ENCODE measurements around the gene USP17L11.
A peak's percentile ranks its signal among the peaks of the same experiment; 100 is the strongest.
"Not testable (repeated sequence)": the region's sequence is repeated elsewhere in the genome, so short reads cannot be mapped to it uniquely, and the experiment has no call there.

USP17L11 gene

DNA sequence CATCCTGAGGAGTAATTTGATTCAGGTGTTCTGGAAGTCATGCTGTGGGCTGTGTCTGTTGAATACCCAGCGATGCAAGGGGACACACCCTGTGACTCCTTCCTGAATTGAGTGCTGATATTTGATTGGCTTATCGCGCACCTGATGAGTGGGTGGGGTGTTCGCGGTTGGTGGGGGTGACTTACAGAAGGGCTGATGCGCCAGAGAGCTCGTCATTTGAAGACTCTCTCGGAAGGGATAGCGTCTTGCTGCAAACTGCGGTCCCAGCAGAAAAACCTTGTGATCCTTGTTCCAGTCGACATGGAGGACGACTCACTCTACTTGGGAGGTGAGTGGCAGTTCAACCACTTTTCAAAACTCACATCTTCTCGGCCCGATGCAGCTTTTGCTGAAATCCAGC lies at the start of gene USP17L11:
TSS of gene USP17L11 (plus strand) at position 301 of the 400 bp plus-strand sequence. CDS start at position 301, 0 bp downstream.
- not testable (repeated sequence) for DNase-seq

- peak in 2 of 6 experiments; percentile 38 to 42 for DNase-seq
These were observed 49.2 kb upstream of the USP17L11 start for GRCh38 chr4:9165990-9166389.

DNA sequence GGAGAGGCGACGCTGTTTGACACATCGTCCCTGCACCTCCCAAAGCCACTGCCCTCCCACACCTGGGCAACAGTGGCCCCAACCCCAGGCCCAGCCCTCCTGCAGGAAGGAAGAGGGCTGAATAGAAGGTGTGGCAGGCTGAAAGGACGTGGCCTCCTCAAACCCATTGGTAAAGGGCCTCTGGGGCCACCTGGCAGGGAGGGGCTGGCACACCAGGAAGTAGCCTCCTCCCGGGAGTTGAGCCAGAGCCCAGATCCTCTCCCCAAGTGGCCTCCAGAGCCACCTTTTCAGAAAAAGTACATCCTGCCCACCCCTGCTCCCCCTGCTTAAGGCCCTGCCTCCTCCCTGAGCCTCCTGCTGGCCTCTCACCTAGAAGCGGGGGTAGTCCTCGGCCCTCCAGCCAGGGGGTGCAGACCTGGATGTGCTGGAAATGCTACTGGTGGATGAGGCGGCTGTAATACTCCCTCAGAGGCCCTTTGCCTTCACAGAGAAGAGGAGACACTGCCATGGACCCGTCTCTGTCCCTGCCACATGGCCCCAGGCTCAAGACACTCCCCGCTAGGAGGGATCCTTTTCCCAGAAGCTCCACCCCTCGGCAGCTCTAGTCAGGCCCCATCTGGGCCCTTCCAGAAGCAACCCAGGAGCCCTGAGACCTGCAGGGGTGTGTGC lies 45.3 kb upstream of the USP17L11 start, which contains the start of gene FAM90A26:
TSS of gene FAM90A26 (plus strand) at position 619 of the 669 bp plus-strand sequence. CDS start 2,764 bp downstream, outside the sequence.
- not testable (repeated sequence) for DNase-seq

- DNase-seq: not testable (repeated sequence)
These were observed 4.8 kb upstream of the USP17L11 start, which contains the start of gene USP17L10 for GRCh38 chr4:9210357-9210756. Gene USP17L10, plus strand, starts transcription at chr4:9210657. Its CDS starts 0 bp downstream, at chr4:9210657.

- DNase-seq: not testable (repeated sequence)
These were observed 504 bp upstream of the USP17L11 start for GRCh38 chr4:9214701-9215100.

DNA sequence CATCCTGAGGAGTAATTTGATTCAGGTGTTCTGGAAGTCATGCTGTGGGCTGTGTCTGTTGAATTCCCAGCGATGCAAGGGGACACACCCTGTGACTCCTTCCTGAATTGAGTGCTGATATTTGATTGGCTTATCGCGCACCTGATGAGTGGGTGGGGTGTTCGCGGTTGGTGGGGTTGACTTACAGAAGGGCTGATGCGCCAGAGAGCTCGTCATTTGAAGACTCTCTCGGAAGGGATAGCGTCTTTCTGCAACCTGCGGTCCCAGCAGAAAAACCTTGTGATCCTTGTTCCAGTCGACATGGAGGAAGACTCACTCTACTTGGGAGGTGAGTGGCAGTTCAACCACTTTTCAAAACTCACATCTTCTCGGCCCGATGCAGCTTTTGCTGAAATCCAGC lies 4.6 kb downstream of the USP17L11 start, which contains the start of gene USP17L12:
TSS of gene USP17L12 (plus strand) at position 301 of the 400 bp plus-strand sequence. CDS start at position 301, 0 bp downstream.
- DNase-seq: not testable (repeated sequence)

- not testable (repeated sequence) for DNase-seq
These were observed 9.4 kb downstream of the USP17L11 start, which contains the start of gene USP17L13 for GRCh38 chr4:9224596-9224995. Gene USP17L13, plus strand, starts transcription at chr4:9224896. Its CDS starts 0 bp downstream, at chr4:9224896.

DNA sequence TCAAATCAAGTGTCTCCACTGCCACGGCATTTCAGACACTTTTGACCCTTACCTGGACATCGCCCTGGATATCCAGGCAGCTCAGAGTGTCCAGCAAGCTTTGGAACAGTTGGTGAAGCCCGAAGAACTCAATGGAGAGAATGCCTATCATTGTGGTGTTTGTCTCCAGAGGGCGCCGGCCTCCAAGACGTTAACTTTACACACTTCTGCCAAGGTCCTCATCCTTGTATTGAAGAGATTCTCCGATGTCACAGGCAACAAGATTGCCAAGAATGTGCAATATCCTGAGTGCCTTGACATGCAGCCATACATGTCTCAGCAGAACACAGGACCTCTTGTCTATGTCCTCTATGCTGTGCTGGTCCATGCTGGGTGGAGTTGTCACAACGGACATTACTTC lies 15.0 kb downstream of the USP17L11 start:
- DNase-seq: not testable (repeated sequence)

- DNase-seq: not testable (repeated sequence)
These were observed 18.9 kb downstream of the USP17L11 start, which contains the start of gene USP17L15 for GRCh38 chr4:9234085-9234484. Gene USP17L15, plus strand, starts transcription at chr4:9234385. Its CDS starts 0 bp downstream, at chr4:9234385.

DNA sequence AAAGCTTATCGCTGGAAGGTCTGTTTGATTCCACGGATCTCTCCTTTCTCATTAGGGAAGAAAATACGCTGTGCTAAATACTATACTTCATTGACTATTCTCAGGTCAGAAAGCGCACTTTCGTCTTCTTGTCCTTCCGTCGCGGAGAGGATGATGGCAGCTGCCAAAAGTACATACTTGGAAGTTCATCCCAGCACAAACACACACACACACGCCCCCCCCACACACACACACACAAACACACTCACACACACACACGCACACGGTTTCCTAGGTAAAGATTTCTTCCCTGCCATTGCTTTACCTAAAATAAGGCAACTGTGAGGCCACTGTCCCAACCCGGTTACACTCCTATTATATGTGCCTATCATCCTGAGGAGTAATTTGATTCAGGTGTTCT lies 23.3 kb downstream of the USP17L11 start:
- not testable (repeated sequence) for DNase-seq

- DNase-seq: not testable (repeated sequence)
These were observed 28.4 kb downstream of the USP17L11 start, which contains the start of gene USP17L17 for GRCh38 chr4:9243579-9243978. Gene USP17L17, plus strand, starts transcription at chr4:9243879. Its CDS starts 0 bp downstream, at chr4:9243879.

DNA sequence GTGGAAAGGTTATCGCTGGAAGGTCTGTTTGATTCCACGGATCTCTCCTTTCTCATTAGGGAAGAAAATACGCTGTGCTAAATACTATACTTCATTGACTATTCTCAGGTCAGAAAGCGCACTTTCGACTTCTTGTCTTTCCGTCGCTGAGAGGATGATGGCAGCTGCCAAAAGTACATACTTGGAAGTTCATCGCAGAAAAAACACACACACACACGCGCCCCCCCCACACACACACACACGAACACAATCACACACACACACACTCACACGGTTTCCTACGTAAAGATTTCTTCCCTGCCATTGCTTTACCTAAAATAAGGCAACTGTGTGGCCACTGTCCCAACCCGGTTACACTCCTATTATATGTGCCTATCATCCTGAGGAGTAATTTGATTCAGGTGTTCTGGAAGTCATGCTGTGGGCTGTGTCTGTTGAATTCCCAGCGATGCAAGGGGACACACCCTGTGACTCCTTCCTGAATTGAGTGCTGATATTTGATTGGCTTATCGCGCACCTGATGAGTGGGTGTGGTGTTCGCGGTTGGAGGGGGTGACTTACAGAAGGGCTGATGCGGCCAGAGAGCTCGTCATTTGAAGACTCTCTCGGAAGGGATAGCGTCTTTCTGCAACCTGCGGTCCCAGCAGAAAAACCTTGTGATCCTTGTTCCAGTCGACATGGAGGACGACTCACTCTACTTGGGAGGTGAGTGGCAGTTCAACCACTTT lies 32.9 kb downstream of the USP17L11 start, which contains the start of gene USP17L18:
TSS of gene USP17L18 (plus strand) at position 678 of the 728 bp plus-strand sequence. CDS start at position 678, 0 bp downstream.
- not testable (repeated sequence) for DNase-seq

- not testable (repeated sequence) for DNase-seq
These were observed 37.9 kb downstream of the USP17L11 start, which contains the start of gene USP17L19 for GRCh38 chr4:9253078-9253477. Gene USP17L19, plus strand, starts transcription at chr4:9253378. Its CDS starts 0 bp downstream, at chr4:9253378.

GRCh38 chr4:9257824-9258223 lies 42.6 kb downstream of the USP17L11 start, which contains the start of gene USP17L20:
Gene USP17L20, plus strand, starts transcription at chr4:9258124. Its CDS starts 0 bp downstream, at chr4:9258124.
- not testable (repeated sequence) for DNase-seq

DNA sequence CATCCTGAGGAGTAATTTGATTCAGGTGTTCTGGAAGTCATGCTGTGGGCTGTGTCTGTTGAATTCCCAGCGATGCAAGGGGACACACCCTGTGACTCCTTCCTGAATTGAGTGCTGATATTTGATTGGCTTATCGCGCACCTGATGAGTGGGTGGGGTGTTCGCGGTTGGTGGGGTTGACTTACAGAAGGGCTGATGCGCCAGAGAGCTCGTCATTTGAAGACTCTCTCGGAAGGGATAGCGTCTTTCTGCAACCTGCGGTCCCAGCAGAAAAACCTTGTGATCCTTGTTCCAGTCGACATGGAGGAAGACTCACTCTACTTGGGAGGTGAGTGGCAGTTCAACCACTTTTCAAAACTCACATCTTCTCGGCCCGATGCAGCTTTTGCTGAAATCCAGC lies 47.4 kb downstream of the USP17L11 start, which contains the start of gene USP17L21:
TSS of gene USP17L21 (plus strand) at position 301 of the 400 bp plus-strand sequence. CDS start at position 301, 0 bp downstream.
- DNase-seq: not testable (repeated sequence)

All from stimulated activated naive CD4-positive, alpha-beta T cell (primary cell).